Muscle layer of duodenum (tissue), 2 donors: ENCODE results near the gene LITAF.
A peak's percentile ranks its signal among the peaks of the same experiment; 100 is the strongest.
"Not testable (repeated sequence)": the region's sequence is repeated elsewhere in the genome, so short reads cannot be mapped to it uniquely, and the experiment has no call there.

ENCODE experiments used
- H3K27ac ChIP-seq: one replicate; pipeline ENCODE4 v1.7.0; 2013; ENCODE audit warnings: mild to moderate bottlenecking, low read length
- H3K27me3 ChIP-seq: one replicate; pipeline ENCODE4 v1.7.0; 2013; ENCODE audit warnings: low read depth, mild to moderate bottlenecking, control low read depth, low read length
- H3K36me3 ChIP-seq, 2 donors: one replicate each; pipeline ENCODE4 v1.7.0; 2013; ENCODE audit warnings: low read length in 2 of 2, control low read depth in 1 of 2, mild to moderate bottlenecking in 1 of 2; ENCODE audit not compliant: insufficient read depth in 2 of 2, control insufficient read depth in 1 of 2
- H3K4me1 ChIP-seq, 2 donors: one replicate each; pipeline ENCODE4 v1.7.0; 2013; ENCODE audit warnings: low read length in 2 of 2, mild to moderate bottlenecking in 2 of 2, control low read depth in 1 of 2, moderate library complexity in 1 of 2; ENCODE audit not compliant: insufficient read depth in 2 of 2, control insufficient read depth in 1 of 2
- H3K4me3 ChIP-seq, 2 donors: one replicate each; pipeline ENCODE4 v1.7.0; 2013; ENCODE audit warnings: low read length in 2 of 2, low read depth in 1 of 2, mild to moderate bottlenecking in 1 of 2
- H3K9me3 ChIP-seq, 2 donors: one replicate each; pipeline ENCODE4 v1.7.0; 2013; ENCODE audit warnings: low read length in 2 of 2, control low read depth in 1 of 2, mild to moderate bottlenecking in 1 of 2; ENCODE audit not compliant: control insufficient read depth in 1 of 2
- donor health status: healthy.

The LITAF gene

DNA sequence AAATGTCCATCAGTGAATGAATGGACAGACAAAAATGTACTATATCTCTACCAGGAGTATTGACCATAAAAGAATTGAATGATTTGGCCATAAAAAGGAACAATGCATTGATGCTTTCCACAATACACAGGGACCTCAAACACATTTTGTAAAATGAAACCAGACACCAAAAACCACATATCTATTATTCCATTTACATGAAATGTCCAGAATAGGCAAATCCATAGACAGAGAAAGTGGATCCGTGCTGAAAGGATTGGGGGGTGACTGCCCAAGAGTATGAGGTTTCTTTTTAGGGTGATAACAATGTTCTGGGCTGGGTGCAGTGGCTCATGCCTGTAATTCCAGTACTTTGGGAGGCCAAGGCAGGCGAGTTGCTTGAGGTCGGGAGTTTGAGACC, 6.9 kb upstream of the LITAF start:
- Histone ChIP-seq H3K36me3 (no peaks in the 10 kb centered on the region), H3K27me3 (no peaks in the 10 kb centered on the region), H3K4me1 (peaks cover 0 to 5% of the 10 kb centered on the region in 2 donors), H3K4me3 (no peak overlapping the region), H3K27ac (no peak overlapping the region), H3K9me3 (no peaks in the 10 kb centered on the region)

DNA sequence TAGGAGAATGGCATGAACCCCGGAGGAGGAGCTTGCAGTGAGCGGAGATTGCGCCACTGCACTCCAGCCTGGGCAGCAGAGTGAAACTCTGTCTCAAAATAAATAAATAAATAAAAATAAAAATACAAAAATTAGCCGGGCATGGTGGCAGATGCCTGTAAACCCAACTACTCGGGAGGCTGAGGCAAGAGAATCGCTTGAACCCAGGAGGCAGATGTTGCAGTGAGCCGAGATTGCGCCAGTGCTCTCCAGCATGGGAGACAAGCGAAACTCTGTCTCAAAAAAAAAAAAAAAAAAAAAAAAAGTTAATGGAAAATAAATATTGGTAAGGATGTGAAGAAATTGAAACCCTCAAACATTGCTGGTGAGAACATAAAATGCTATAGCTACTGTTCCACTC, 6.4 kb upstream of the LITAF start:
- not testable (repeated sequence) for H3K27me3 ChIP-seq, H3K4me1 ChIP-seq, H3K9me3 ChIP-seq, H3K27ac ChIP-seq, H3K4me3 ChIP-seq, H3K36me3 ChIP-seq

DNA sequence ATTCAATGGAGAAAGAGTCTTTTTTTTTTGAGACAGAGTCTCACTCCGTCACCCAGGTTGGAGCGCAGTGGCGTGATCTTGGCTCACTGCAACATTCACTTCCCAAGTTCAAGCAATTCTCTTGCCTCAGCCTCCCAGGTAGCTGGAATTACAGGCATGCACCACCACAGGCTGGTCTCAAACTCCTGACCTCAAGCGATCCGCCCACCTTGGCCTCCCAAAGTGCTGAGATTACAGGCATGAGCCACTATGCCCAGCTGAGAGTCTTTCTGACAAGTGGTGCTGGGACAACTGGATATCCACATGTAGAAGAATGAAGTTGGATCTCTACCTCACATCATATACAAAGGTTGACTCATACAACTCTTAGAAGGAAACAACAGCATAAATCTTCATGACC, 4.9 kb upstream of the LITAF start:
- H3K4me3 ChIP-seq, H3K27ac ChIP-seq, H3K27me3 ChIP-seq, H3K9me3 ChIP-seq, H3K36me3 ChIP-seq, H3K4me1 ChIP-seq: not testable (repeated sequence)

DNA sequence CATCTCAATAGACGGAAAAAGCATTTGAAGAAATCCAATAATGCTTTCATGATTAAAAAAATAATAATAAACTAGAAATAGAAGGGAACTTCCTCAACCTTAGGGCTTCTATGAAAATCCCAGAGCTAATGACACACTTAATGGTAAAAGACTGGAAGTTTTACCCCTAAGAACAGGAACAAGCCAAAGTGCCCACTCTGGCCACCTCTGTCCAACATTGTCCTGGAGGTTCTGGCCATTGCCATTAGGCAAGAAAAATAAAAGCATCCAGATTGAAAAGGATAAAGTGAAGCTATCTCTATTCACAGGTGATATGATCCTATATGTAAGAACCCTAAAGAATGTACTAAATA, 2.5 kb upstream of the LITAF start:
- H3K27ac ChIP-seq, result no peak overlapping the region
- H3K36me3 ChIP-seq, result no peaks in the 10 kb centered on the region
- no peaks in the 10 kb centered on the region for H3K27me3 ChIP-seq
- peaks cover 0 to 11% of the 10 kb centered on the region in 2 donors for H3K4me1 ChIP-seq
- no peak overlapping the region for H3K4me3 ChIP-seq
- no peaks in the 10 kb centered on the region for H3K9me3 ChIP-seq

DNA sequence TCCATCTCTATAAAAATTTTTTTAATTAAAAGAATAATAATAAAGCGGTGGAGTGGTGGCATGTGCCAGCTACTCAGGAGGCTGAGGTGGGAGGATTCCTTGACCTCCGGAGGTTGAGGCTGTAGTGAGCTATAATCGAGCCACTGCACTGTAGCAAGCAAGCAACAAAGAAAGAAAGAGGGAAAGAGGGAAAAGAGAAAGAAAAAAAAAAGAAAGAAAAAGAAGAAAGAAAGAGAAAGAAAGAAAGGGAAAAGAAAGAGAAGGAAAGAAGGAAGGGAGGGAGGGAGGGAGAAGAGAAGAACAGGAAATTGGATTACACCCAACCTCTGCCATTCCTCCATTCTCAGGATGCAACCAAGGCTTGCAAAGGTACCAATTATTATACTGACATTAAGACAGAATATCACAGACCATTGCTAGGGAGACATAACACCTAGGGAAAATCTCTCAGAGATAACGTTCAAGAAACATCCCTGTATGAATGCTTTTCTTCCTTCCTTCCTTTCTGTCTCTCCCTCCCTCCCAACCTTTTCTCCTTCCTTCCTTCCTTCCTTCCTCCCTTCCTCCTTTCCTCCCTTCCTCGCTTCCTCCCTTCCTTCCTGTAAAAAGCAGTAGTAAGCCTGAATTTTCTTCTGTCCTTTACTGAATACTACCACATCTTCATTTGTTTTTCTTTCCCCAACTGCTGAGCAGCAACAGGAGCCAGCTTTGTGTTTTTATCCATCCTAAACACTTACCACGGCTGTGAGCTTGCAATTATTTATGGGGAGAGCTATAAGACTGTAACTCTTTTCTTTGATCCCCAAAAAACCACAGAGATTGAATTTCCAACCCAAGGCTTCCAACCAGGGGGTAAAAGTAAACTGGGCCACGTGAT, 1.8 kb upstream of the LITAF start:
- no peaks in the 10 kb centered on the region for H3K9me3 ChIP-seq
- no peak overlapping the region for H3K4me3 ChIP-seq
- H3K4me1 ChIP-seq, result peaks cover 0 to 11% of the 10 kb centered on the region in 2 donors
- H3K27me3 ChIP-seq, result no peaks in the 10 kb centered on the region
- no peak overlapping the region for H3K27ac ChIP-seq
- no peaks in the 10 kb centered on the region for H3K36me3 ChIP-seq

DNA sequence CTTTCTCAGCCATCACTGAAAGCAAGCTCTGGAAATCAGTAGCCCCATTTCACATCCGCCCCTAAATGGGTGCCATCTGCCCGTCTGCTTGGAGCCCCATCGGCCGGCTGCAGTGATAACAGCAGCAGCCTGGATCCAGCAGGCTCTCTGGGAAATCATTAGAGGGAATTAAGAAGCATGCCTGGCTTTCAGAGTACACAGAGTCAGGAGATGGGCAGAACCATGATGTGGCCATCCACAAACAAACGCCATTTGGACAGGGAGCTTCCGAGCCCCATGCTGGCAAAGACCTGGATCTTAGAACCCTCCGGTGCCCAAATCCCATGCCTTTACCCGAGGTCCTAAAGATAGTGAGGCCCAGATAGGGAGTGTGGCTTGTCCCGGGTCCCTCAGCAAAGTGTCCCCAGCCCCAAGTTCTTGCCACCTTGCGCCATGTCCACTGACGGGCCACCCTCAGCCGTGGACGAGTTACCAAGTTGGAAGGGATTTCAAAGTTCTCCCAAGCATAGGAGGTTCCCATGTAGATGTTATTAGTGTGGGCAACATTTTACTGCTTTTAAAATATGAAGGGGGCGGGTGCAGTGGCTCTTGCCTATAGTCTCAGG, 1.0 kb upstream of the LITAF start:
- Histone ChIP-seq H3K36me3 (no peaks in the 10 kb centered on the region), H3K4me1 (peaks cover 0 to 11% of the 10 kb centered on the region in 2 donors), H3K4me3 (peak overlapping the region; percentile 82 to 84), H3K27me3 (no peaks in the 10 kb centered on the region), H3K9me3 (no peaks in the 10 kb centered on the region), H3K27ac (peak overlapping the region; percentile 79)

DNA sequence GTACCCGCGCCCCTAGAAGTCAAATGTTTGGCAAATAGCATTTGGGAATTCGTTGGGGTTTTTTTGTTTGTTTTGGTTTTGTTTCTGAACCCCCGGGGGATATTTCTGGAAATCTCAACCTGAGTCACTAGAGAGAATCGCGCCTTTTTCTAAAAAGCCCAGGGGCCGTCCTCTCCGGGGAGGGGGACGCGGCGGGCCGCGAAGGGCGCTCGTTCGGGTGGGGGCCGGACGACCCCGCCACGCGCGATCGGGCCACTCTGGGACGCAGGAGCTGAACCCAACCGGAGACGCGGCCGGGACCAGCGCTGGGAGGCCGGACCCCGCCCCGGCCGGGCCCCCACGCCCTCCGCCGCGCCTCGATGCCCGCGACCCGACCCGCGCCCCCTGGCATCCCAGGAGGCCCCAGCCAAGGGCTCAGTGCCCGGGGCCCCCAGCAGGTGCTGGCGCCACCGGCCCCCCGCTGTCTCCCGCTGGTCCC, 302 bp downstream of the LITAF start:
- H3K27ac ChIP-seq, result peak overlapping the region; percentile 87
- no peaks in the 10 kb centered on the region for H3K36me3 ChIP-seq
- peaks cover 0 to 11% of the 10 kb centered on the region in 2 donors for H3K4me1 ChIP-seq
- peak overlapping the region; percentile 68 to 84 for H3K4me3 ChIP-seq
- H3K27me3 ChIP-seq, result no peaks in the 10 kb centered on the region
- no peaks in the 10 kb centered on the region for H3K9me3 ChIP-seq

DNA sequence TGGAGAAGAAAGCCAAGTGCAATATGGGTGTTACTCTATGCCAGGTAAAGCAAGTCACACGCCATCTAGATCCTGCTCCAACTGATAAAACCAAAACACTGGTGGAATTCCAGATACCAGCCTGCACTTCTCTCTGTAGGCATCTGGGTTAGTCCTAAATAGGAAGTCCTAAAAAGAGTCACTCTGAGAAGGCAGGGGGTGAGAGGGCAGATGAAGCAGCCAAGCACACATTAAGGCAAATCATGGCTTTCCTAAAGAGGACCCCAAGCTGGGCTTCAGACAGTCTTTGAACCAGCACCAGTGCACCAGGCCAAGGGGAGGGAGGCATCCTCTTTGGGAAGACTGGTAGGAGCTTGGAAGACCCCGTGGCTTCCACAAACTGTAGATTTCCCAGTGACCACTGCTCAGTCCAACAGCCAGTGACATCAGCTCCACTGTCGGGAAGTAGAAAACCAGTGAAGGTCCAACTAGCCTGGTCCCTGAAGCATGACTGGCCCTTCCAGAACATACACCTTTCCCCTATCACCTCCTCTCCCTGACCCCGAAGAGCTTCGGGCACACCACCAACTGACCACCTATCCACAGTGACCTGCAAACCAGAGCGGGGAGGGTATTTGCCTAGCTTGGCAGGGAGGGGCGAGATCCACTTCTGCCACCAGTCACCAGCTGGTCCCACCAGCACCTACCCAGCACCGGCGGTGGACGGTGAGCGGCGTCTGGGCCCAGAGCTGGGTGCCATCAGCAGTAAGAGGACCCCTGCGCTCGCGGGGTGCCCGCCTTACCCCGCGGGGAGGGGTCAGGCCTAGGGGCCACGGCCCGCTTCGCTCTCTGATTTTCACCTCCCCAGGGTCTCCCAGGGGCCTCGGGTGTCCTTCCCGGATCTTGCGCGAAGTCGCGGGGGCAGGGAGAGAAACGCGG, 1.0 kb downstream of the LITAF start:
- H3K4me1 ChIP-seq, result peaks cover 0 to 13% of the 10 kb centered on the region in 2 donors
- no peaks in the 10 kb centered on the region for H3K36me3 ChIP-seq
- peak overlapping the region; percentile 68 to 84 for H3K4me3 ChIP-seq
- no peaks in the 10 kb centered on the region for H3K27me3 ChIP-seq
- H3K9me3 ChIP-seq, result no peaks in the 10 kb centered on the region
- H3K27ac ChIP-seq, result peak overlapping the region; percentile 87

DNA sequence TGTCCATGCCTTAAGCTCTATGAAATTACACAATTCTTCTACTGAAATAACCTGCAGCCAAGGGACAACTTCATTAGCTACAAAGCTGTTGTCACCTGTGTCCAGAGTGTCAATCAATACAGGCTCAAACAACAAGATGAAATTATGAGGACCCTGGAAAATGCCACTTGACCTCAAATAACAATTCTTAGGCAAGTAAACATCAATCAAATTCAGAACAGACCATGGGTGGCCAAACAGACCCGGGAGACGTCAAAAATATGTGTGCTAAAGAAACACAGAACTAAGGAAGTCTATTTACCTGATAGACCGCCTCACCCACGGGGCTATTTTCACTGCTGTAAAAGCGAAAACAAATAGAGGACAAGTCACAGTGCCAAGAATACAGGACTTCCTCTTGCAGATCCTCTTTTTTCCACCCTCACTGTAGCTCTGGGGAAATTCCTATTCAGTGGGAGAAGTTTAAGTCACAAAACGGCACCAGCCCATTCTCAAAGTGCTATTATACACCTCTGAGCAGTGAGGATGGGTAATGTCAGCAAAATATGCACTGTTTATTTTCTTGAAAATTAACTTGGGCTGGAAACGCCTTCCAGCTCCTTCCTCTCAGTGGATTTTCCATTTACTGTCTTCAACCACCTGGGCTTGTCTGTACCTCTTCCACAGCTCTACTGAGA, 2.7 kb downstream of the LITAF start:
- peaks cover 0 to 16% of the 10 kb centered on the region in 2 donors for H3K4me1 ChIP-seq

DNA sequence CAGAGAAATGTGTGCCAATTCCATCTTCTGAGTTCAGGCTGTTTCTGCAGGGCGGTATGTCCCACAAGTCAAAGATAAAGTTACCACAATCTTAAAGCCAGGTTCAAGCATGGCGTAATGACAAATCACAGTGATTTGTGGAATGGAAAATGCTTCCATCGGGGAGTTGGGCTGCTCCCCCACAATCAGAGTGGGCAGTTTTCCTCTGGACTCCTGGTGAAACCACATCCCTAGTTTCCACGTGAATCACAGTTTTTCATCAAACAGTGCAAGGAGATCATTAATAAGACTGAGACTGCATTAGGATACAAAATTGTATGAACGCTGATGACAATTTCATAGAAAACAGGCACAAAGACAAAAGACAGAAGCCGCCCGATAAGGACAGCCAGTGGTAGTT, 3.6 kb downstream of the LITAF start:
- Histone ChIP-seq H3K27me3 (no peaks in the 10 kb centered on the region), H3K36me3 (no peaks in the 10 kb centered on the region), H3K27ac (peak overlapping the region; percentile 35), H3K9me3 (no peaks in the 10 kb centered on the region), H3K4me3 (peak overlapping the region; percentile 8 to 84), H3K4me1 (peaks cover 0 to 16% of the 10 kb centered on the region in 2 donors)

More for the DNA sequence above, 2.7 kb downstream of the LITAF start:
- no peaks in the 10 kb centered on the region for H3K36me3 ChIP-seq
- peak overlapping the region; percentile 68 to 84 for H3K4me3 ChIP-seq
- H3K27ac ChIP-seq, result peak overlapping the region; percentile 87
- H3K9me3 ChIP-seq, result no peaks in the 10 kb centered on the region
- no peaks in the 10 kb centered on the region for H3K27me3 ChIP-seq
